ENCODE measurements around the gene APBB1.

The APBB1 gene

DNA sequence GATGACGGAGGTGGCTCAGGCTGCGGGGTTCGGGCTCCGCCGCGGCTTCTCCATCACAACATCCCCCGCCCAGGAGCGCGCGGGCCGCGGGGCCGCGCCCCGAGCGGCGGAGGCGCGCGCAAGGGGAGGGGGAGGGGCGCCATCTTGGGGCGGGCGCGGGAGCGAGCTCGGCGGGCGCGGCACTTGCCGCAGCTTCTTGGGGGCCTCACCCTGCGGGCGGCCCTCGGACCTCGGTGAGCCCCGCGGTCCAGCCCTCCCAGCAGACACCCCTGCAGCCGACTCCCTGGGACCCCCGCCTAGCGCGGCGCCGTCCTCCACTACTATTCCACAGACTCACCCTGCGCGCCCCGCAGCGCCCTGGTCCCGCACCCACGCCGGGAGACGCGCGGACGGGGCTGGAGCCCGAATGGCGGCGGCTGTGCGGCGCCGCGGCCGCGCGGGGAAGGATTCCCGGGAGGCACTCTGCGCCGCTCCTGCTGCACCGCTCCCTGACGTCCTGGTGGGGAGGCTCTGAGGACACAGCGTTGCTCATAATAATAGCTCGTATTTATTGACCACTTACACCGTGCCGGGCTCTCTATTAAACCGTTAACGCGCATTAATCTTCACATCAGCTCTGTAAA lies at the start of gene APBB1:
APBB1 (minus strand) TSS at position 86 of the 623 bp plus-strand sequence. CDS start 7,747 bp downstream, outside the sequence.
- DNase-seq (ENCODE audit: low spot score), result peak; percentile 77

DNA sequence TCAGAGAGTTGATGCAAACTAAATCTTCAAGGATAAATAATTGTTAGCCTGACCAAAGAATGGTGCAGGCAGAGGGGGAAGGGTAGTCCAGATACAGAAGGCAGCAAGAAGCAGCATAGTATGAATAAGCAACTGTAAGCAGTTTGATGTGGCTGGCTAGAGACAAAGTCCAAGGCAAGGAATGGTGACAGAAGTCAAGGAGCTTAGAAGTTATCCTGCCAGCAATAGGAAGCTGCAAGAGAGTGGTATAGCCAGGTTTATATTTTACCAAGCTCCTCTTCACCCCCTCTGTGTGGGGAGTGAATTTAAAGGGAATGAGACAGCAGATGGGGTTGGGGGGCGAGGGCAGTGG lies 40.2 kb upstream of the APBB1 start:
- DNase-seq (ENCODE audit: low spot score), result no peak

DNA sequence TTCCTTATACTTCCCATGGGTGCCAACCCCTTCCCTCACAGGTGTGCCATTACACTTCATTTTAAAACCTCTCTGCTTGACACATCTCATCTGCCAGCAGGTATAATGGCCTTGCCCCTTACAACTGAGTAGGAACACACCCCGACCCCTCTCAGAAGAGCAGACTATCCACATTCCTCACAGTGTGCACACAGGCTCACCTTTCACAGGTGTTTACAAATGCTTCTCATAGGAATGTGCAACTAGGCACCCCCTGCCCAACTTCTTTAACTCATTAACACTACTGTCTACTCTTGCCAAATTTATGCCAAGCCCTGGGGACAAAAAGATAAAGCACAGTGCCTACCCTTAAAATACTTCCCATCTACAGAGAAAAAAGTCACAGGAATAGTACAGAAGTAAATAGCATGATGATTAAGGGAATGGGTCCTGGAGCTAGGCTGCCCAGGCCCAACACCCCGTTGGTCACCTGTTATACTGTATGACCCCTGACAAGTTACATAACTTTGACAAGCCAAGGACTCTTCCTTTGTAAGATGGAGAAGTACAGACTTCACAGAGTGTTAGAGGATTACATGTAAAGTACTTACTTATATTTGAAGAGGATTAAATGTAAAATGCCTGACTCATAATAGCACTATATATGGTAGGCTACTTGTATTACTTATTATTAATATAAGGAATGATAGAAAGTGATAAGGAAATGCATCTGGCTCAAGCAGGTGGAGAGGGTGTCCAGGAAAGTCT lies 39.6 kb upstream of the APBB1 start:
- no peak for DNase-seq (ENCODE audit: low spot score)

DNA sequence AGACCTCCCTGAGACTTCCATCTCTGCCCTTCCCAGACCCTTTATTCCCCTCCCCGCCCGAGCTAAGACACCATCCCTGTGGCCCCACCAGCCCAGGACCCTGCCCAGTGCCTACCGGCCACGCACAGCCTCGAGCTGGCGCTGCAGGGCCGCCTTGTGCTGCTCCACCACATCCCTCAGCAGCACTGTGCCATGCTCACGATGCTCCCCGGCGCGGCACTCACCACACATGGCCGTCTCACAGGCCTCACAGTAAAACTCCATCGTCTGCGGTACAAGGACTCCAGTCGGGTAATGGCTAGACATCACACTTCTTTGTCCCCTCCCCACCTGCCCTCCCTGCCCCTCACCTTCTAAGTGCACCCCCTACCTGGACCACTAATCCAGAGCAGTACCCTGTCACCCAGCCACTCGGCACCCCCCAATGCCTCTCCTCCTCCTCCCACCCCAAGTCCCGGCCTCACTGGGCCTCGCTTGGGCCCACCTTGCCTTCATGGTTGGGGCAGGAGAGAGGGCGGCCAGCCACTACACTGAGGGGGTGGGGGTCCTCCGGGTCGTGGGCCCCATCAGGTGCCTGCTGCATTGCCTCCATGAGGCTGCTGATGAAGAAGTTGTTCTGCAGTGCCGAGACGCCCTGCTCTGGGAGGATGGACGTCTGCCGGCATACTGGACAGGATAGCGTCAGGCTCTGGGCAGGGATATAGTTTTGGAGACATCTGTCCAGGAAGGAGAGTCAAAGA lies 38.9 kb upstream of the APBB1 start:
- no peak for DNase-seq (ENCODE audit: low spot score)

DNA sequence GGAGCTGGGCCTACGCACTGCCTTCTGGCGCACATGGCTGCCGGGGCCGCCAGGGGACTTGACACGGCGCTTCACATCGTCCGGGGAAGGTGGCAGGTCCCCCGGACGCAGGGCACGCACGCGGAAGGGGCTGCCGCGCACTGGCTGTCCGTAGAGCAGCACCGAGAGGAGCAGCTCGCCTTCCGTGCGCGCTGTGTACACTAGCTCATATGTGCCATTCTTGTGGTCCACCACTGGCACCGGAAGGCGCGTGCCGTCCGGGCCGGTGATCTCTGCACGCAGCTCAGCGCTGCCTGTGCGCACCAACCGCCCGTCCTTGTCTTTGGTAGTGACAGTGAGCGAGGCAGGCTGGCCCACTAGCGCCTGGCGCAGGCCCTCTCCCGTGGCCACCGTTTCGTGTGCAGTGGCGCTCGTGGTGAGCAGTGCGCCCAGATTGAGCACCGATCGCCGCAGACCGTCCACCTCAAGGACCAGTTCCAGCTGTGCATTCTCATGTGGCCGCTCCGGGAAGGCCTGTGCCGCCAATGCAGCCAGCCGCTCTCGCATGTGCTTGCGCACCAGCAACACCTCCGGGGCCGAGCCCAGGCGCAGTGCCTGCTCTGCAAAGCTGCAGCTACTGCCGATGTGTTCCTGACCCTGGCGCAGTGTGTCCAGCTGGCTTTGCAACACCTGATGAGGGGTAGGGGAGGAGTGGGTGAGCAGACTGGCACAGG lies 37.6 kb upstream of the APBB1 start:
- DNase-seq (ENCODE audit: low spot score), result no peak

DNA sequence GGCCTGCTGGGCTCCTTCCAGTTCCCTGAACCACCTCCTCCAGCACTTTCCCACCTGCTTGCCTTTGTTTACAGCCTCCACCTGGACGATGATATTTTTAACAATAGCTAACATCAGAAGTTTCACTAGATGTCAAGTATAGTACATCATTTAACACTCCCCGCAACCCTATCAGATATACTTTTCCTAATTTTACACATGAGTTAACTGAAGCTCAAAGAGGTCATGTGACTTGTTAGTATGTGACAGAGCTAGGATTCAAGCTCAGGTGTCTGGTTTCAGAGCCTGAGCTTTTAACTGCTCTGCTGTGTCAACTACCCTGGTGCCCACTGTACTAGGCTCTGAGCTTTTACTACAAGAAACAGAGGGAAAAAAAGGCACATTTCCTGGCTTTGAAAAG lies 36.2 kb upstream of the APBB1 start:
- no peak for DNase-seq (ENCODE audit: low spot score)

DNA sequence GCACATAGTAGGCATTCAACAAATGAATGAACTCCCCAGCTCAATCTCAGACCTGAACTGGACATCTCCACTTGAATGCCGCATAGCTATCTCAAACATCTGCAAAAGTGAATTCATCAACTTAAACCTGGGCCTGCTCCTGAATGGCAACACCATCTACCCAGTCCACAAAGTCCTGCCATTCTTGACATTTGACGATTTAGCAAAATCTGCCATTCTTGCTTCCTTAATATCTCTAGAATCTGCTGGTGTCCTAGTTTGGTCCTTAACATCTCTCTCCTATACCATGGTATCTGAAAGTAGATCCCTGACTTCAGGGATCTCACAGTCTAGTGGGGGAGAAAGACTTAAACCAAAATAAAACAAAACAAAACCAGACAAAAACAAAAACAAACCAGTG lies 34.3 kb upstream of the APBB1 start:
- DNase-seq (ENCODE audit: low spot score), result no peak

DNA sequence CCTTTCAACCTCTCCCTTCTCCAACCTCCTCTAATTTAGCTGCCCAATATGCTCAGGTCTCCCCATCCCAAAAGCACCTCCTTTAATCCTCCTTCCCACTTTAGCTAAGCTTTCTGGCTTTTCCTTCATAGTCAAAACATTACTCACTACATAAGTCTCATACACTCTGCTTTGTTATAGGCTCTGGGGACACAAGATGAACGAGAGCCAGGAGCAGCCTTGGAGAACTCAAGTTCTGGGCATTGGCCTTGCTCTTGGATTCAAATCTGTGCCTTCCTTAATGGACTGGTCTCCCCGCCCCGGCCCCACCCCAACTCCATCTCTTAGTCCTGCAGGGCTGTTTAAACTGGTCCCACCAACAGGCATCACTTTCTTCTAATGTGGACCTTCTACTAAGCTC lies 33.3 kb upstream of the APBB1 start:
- DNase-seq (ENCODE audit: low spot score), result no peak

DNA sequence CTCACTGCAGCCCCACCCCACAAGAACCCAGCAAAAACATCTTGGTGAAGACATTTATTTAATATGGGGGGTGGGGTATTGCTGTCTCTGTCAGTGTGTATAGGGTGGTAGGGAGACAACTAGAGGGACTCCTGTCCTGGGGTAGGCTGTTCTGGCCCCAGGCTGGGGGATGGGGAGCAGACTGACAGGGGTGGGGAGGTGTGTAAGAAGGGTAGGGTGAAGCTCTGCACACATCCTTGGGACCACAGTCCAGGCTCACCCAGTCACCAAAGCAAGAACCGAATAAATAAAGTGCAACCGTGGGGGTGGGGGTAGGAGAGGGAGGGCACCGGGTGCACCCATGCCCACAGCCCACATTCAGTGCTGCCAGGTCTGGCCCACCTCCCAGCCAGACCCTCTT lies 29.7 kb upstream of the APBB1 start:
- DNase-seq (ENCODE audit: low spot score), result no peak

DNA sequence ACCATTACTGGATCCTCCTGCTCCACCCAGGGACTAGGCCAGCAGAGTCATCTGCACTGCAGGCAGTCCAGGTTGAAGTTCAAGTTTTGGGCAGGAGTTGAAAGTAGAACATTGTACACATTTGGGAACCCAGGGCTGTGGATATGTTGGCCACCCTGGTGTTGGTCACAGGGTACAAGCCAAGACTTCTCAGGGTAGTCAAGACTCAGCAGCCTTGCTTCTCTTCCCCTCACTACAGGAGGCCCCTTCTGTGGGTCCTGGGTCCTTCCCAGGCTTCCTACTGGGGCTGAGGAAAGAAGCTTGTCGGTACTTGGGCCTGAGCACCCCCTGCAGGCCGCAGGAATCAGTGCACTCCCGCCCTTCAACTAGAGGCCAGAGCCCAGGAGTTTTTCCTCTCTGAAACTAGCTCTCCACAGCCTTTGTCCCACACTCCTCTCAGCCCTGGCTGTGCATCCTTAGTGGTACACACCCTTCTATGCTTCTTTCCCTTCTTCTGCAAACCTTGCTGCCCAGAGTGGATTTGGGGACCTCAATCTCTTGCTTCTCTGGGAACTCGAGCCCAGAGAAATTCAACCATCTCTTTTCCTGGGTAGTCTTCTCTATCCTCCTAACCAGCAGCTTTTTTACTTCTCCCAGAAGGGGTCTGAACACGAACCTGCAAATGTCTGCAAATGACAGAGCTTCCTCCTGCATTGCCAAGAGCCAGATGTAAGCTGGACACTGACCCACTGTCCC lies 24.5 kb upstream of the APBB1 start:
- peak; percentile 85 for DNase-seq (ENCODE audit: low spot score)

DNA sequence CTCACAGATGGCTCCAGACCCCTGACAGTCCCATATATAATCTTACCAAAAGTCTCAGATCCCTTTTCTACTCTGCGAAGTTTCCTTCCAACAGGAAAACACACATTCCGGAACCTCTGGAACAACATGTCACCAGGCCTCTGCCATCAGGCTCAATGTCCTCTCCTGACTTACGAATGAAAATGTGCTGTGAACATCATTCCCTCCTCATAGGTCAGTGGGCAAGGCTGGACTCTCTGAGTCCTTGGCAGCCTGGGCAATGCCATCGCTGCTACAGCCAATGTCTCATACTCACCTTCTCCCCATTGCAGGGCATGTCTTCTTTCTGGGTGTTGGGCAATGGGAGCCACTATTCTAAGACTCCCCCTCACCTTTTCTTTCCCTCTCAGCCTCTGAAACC lies 23.5 kb upstream of the APBB1 start:
- no peak for DNase-seq (ENCODE audit: low spot score)

DNA sequence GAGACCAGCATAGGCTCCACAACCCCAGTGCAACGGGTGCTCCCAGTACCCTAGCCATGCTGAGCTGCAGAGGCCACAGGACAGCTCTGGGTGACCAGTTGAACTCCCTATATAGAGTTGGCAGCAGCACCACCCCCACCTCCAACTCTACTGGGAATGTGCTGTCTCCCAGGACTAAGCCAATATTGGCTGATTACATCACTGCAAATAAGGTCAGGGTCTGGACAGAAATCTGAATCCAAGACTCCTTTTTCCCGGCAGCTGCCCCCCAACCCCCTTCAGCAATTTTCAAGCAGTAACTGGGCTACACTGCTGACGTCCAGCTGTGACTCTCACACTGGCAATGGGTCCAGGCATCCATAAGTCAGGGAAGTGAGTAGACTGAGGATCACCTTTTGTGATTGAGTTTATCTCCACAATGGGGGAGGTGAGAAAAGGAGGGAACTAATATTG lies 22.0 kb upstream of the APBB1 start, which contains the start of gene HPX:
HPX (minus strand) TSS at position 82 of the 453 bp plus-strand sequence; CDS start at position 58, 24 bp downstream.
- no peak for DNase-seq (ENCODE audit: low spot score)

DNA sequence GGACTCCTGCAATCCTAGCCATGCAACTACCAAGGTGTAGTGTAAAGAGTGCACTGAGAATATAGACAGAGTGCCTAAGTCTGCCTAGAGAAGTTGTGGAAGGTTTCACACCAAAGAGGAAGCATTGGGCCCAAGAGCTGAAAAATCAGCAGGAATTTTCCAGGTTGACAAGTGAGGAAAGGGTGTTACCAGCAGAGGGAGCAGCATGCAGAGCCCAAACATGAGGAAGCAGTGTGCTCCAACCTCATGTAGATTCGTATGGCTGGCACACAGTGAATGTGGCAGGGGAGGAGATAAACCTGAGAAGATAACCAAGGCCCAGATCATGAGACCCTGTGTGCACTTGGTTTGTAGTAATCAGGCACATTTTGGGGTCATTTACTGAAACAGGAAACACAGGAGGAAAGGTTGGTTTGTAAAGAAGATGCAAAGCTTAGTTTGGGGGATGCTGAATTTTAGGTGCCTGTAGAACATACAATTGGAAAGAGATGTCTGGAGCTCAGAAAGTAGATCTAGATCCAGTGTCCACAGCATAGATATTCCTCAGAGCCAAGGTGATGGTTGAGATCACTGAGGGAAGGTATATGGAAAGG lies 20.2 kb upstream of the APBB1 start:
- peak; percentile 83 for DNase-seq (ENCODE audit: low spot score)

DNA sequence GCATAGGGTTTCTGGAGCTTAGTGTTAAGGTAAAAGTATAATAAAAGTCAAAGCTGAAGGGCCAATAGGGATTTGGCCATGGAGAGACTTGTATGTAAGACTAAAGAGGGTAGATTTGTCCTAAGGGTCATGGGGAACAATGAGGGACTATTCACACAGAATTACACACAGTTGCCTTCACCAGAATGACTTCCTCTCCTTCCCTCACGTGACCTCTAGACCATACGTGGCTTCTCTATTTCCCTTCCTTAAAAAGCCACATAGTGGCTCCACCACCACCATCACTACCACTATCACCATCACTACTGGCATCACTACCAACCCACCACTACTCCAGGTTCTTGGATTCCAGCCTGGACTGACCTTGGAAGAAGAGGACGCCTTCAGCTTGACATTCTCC lies 19.1 kb upstream of the APBB1 start:
- DNase-seq (ENCODE audit: low spot score), result no peak

DNA sequence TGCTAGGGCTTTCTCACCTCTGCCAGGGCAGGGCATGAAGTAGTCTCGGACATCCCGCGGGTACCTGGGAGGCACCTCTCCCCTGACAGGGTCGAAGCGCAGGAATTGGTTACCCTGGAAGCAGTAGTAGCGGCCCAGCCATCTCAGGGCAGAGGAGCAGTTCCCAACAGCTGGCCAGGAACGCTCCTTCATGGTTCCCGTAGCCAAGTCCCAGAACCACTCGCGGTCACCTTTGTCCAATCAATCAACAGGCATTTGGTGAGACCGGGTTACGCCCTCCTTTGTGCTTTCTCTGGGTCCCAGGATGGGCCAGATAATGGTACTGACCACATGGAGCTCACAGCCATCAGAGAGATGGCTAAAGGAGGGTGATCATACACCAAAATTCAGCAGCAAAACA lies 18.5 kb upstream of the APBB1 start:
- DNase-seq (ENCODE audit: low spot score), result no peak

DNA sequence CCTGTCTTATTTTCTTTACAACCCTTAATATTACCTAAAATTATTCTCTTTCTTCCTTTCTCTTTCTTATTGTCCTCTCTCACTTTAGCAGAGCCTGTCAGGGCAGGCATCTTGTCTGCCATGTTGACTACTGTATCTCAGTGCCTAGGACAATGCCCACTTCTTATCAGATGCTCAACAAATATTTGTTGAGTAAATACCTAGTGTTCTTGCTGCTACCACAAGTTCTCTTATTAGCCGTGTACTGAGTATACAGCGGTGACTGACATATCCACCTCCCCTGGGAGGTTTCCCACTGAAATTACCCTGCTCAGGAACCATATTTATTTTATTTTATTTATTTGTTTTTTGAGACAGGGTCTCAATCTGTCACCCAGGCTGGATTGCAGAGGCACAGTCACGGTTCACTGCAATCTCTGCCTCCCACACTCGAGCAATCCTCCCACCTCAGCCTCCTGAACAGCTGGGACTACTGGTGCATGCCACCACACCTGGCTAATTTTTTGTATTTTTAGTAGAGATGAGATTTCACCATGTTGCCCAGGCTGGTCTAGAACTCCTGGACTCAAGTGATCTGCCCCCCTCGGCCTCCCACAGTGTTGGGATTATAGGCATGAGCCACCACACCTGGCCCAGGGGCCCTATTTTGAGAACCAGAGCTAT lies 15.2 kb upstream of the APBB1 start:
- DNase-seq (ENCODE audit: low spot score), result no peak

DNA sequence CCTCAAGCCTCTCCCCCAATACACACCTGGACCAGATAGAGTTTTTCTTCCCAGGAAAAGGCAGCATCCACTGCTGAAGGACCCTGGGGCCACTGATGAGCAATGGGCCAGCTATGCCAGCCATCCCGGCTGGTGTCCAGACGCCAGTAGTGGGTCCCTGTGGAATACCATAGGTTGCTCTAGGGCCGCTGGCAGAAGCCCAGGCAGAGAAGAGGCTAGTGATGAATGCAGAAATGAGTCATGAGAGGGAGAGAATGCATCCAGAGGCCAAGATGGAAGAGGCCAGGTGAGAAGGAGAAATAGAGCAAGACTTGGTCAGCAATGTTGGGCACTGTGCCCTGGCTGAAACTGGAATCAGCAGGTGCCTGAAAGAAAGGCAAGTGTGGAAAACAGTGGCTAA lies 13.0 kb upstream of the APBB1 start:
- DNase-seq (ENCODE audit: low spot score), result no peak

DNA sequence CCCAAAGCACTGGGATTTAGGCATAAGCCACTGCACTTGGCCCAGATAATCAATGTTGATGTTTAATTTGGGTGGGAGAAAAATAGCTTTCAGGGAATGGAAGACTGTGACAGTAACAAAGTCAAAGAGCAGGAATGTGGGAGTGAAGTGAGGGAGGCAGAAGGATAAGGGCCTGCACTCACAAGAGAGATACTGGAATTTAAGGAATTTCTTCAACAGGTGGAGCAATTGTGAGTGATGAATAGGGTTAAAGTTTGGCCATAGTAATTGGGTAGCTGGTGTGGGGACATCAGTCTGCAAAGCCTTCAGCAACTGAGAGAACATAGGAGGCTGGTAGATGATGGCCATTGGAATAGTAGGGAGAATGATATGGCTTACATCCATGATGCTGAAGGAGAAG lies 8.6 kb upstream of the APBB1 start:
- no peak for DNase-seq (ENCODE audit: low spot score)

DNA sequence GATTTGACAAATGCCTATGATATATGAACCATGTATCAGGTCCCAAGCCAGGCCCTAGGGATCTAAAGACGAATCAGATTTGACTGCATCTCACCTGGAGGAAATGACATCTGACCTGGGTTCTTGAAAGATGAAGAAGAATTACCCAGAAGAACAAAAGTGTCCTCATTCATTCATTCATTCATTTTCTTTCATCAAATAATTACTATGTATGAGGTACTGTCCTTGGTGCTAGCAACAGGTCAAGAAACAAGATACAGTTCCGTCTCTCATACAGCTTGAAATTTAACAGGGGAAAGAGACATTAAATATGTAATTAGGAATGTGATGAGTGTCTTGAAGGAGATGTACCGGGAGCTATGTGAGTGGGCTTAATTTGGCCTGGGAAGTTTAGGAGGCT lies 1.8 kb upstream of the APBB1 start:
- no peak for DNase-seq (ENCODE audit: low spot score)

DNA sequence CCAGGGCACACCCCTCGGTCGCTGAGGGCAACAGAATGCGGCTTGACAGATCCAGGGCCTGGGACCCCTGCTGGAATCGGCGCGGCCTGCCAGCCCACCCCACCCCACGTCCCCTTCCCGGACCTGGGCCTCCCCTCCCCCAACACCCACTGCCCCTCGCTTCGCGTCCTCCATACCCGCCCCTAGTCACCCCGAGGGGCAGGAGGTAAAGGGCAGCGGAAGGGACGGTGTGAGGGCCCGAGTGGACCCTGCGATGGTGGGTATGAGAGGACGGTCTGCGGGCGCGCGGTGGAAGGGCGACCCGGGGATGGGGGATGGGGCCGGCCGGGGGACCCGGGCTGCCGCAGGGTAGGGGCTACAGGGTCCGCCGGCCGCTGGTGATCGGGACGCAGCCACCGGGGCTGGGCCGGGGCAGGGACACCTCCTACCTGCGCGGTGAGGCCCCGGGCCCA lies 311 bp downstream of the APBB1 start:
- no peak for DNase-seq (ENCODE audit: low spot score)

Measured in Ammon's horn (tissue), 1 donor.